ENCODE measurements around the gene COL28A1. TPM values are rescaled to one million over a fixed set of nuclear protein-coding genes. Genes with fewer than 3 reads are reported as not detected.

The COL28A1 gene
- total and polyA plus RNA-seq, 2 experiments from 2014 or later = 0.31 to 0.70 TPM

DNA sequence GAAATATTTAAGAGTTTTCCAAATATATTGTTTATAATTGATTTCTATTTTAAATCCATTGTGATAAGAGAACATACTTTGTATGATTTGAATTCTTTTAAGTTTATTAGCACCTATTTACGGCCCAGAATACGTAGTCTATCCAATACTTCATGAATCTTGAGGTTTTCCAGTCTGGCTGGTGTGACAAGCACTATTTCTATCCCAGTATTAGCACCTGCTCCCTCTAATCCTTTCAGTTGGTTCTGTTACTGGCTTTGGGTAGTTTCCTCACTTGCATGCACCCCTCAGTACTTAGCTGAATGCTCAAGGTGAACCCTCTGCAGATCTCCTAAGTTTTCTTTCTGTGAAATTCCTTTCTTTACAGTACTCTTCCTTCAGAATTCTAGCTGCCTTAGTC is 186.5 kb downstream of the COL28A1 start:
- Histone ChIP-seq H3K27me3 (ENCODE audit: insufficient read depth) (no peaks in the 10 kb centered on the region), H2AFZ (no peak overlapping the region), H3F3A (replicated peaks; ENCODE audit: low read depth) (peaks cover 5% of the 10 kb centered on the region; the same call in 1 of the 2 replicates), H3K27ac (ENCODE audit: low read depth) (no peak overlapping the region), H3K4me1 (ENCODE audit: insufficient read depth) (peaks cover 59% of the 10 kb centered on the region), H4K20me1 (replicated peaks; ENCODE audit: insufficient read depth) (no peaks in the 10 kb centered on the region), H3K36me3 (ENCODE audit: insufficient read depth) (0 out of 2 replicates have a peak, but pooled peaks cover 11% of the 10 kb centered on the region), H3K79me2 (replicated peaks; ENCODE audit: insufficient read depth) (no peaks in the 10 kb centered on the region), H3K9me2 (ENCODE audit: insufficient read depth) (0 out of 2 replicates have a peak, but pooled peaks cover 7% of the 10 kb centered on the region), H3K4me2 (no peak overlapping the region), H3K4me3 (no peak overlapping the region)
- H3K9me3 Mint-ChIP-seq = peaks cover 44% of the 10 kb centered on the region
- no peak for DNase-seq (ENCODE audit: low spot score)
- peaks cover 72% of the 10 kb centered on the region for H3K4me1 Mint-ChIP-seq
- H3K27me3 Mint-ChIP-seq (ENCODE audit: insufficient read depth, low read depth, poor library complexity) = peaks cover 6% of the 10 kb centered on the region
- no peak for TF ChIP-seq ZNF462 (CRISPR knock-in tag; IDR thresholded peaks at IDR 0.05)
- TF ChIP-seq, protein P1, sequence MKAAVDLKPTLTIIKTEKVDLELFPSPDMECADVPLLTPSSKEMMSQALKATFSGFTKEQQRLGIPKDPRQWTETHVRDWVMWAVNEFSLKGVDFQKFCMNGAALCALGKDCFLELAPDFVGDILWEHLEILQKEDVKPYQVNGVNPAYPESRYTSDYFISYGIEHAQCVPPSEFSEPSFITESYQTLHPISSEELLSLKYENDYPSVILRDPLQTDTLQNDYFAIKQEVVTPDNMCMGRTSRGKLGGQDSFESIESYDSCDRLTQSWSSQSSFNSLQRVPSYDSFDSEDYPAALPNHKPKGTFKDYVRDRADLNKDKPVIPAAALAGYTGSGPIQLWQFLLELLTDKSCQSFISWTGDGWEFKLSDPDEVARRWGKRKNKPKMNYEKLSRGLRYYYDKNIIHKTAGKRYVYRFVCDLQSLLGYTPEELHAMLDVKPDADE (IDR thresholded peaks at IDR 0.05) = no peak
- no peak for TF ChIP-seq CREB1 (CRISPR knock-in tag; IDR thresholded peaks at IDR 0.05; ENCODE audit: low read depth)
- no peak for TF ChIP-seq NANOG (IDR thresholded peaks at IDR 0.05; ENCODE audit: borderline replicate concordance)
- no peak for TF ChIP-seq EZH2 (IDR thresholded peaks at IDR 0.05; ENCODE audit: low read depth, unreplicated experiment)
- no peak for TF ChIP-seq STAT1 (IDR thresholded peaks at IDR 0.05; ENCODE audit: unreplicated experiment)
- no peak for TF ChIP-seq POLR2AphosphoS5 (IDR thresholded peaks at IDR 0.05; ENCODE audit: low read depth)
- TF ChIP-seq ZNF331 (CRISPR knock-in tag; IDR thresholded peaks at IDR 0.05; ENCODE audit: low read depth) = no peak
- no peak for TF ChIP-seq JUNB (IDR thresholded peaks at IDR 0.05; ENCODE audit: unreplicated experiment)
- no peak for TF ChIP-seq REST (IDR thresholded peaks at IDR 0.05; ENCODE audit: unreplicated experiment)
- no peak for TF ChIP-seq EZH2phosphoT487 (IDR thresholded peaks at IDR 0.05; ENCODE audit: unreplicated experiment)
- TF ChIP-seq, protein P2, sequence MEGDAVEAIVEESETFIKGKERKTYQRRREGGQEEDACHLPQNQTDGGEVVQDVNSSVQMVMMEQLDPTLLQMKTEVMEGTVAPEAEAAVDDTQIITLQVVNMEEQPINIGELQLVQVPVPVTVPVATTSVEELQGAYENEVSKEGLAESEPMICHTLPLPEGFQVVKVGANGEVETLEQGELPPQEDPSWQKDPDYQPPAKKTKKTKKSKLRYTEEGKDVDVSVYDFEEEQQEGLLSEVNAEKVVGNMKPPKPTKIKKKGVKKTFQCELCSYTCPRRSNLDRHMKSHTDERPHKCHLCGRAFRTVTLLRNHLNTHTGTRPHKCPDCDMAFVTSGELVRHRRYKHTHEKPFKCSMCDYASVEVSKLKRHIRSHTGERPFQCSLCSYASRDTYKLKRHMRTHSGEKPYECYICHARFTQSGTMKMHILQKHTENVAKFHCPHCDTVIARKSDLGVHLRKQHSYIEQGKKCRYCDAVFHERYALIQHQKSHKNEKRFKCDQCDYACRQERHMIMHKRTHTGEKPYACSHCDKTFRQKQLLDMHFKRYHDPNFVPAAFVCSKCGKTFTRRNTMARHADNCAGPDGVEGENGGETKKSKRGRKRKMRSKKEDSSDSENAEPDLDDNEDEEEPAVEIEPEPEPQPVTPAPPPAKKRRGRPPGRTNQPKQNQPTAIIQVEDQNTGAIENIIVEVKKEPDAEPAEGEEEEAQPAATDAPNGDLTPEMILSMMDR (conservative IDR thresholded peaks at IDR 0.05; ENCODE audit: low read depth in 2 of 2) = no peak
- TF ChIP-seq ZNF114 (CRISPR knock-in tag; IDR thresholded peaks at IDR 0.05) = no peak
- H3K36me3 Mint-ChIP-seq (ENCODE audit: low read depth) = peaks cover 48% of the 10 kb centered on the region
- no peak overlapping the region for H3K4me3 Mint-ChIP-seq
- H3K27ac Mint-ChIP-seq = no peak overlapping the region
- no peak for ATAC-seq
